HepG2 (cell line): ENCODE results near the gene SNPH. TPM values are rescaled to one million over a fixed set of nuclear protein-coding genes. Genes with fewer than 3 reads are reported as not detected.
A peak's percentile ranks its signal among the peaks of the same experiment; 100 is the strongest.

Experiments
- ATM ChIP-seq: fragments of 450-650 bp; IDR thresholded peaks from 2 replicates; pipeline ENCODE4 v1.7.1; 2017; ENCODE audit warnings: mild to moderate bottlenecking, borderline replicate concordance
- GATAD1 ChIP-seq: IDR thresholded peaks from 2 replicates; pipeline ENCODE4 v1.6.1; 2016; ENCODE audit warnings: missing genetic modification reagents, missing compliant biosample characterization
- NFATC3 ChIP-seq: sonication (generic); formaldehyde crosslinking; IDR thresholded peaks from 2 replicates; pipeline ENCODE4 v1.5.1; 2020; ENCODE audit warnings: mild to moderate bottlenecking, missing genetic modification reagents
- TAF1 ChIP-seq: sonication (generic); formaldehyde crosslinking; IDR thresholded peaks from 2 replicates; pipeline ENCODE4 v1.4.0; 2020; ENCODE audit warnings: missing genetic modification reagents
- ZFX ChIP-seq: sonication (generic); formaldehyde crosslinking; IDR thresholded peaks from 2 replicates; pipeline ENCODE4 v1.4.0; 2020; ENCODE audit warnings: mild to moderate bottlenecking, low read depth, missing genetic modification reagents, moderate library complexity
- ZNF10 ChIP-seq: sonication (generic); formaldehyde crosslinking; IDR thresholded peaks from 2 replicates; pipeline ENCODE4 v1.4.0; 2020; ENCODE audit warnings: mild to moderate bottlenecking, low read depth, missing genetic modification reagents, borderline replicate concordance
- ZNF263 ChIP-seq: sonication (generic); formaldehyde crosslinking; IDR thresholded peaks from 2 replicates; pipeline ENCODE4 v1.4.0; 2020; ENCODE audit warnings: missing genetic modification reagents
- ZNF589 ChIP-seq: sonication (generic); formaldehyde crosslinking; conservative IDR thresholded peaks from 2 replicates; pipeline ENCODE4 v1.8.0; 2022; ENCODE audit warnings: mild to moderate bottlenecking, moderate library complexity, missing genetic modification reagents
- ZNF724P ChIP-seq: sonication (generic); formaldehyde crosslinking; IDR thresholded peaks from 2 replicates; pipeline ENCODE4 v1.8.0; 2022; ENCODE audit warnings: missing genetic modification reagents, borderline replicate concordance
- polyA plus RNA-seq, 8 experiments: library from polyadenylated mRNA; depleted of rRNA in 3 of 8; stranded (reverse) in 7 of 8; unstranded in 1 of 8; fragments of >200 nt; fragmentation: Illumina TruSeq in 4 of 8; extraction: Trizol in 4 of 8; gene quantifications; 2 replicates each; pipeline versions ENCODE4 v1.2.1 to v1.2.3, GENCODE V29; 2011 to 2016; ENCODE audit warnings: low read depth in 4 of 8, missing spikeins in 1 of 8, mixed read lengths in 1 of 8; ENCODE audit not compliant: insufficient read depth in 1 of 8
- total RNA-seq, 5 experiments: library from RNA; depleted of rRNA; stranded (reverse); fragments of >200 nt; fragmentation: Illumina TruSeq; extraction: Trizol; gene quantifications; 2 replicates each; pipeline ENCODE4 v1.2.3, GENCODE V29; 2016; ENCODE audit warnings: low read depth in 1 of 5
- TF ChIP-seq, protein P1 (sequence below): sonication (generic); formaldehyde crosslinking; IDR thresholded peaks from 2 replicates; pipeline ENCODE4 v1.5.0; 2020; ENCODE audit warnings: mild to moderate bottlenecking, missing genetic modification reagents, borderline replicate concordance
- TF ChIP-seq, protein P2 (sequence below): sonication (generic); formaldehyde crosslinking; IDR thresholded peaks from 2 replicates; pipeline ENCODE4 v1.4.0; 2020; ENCODE audit warnings: mild to moderate bottlenecking, missing genetic modification reagents
- TF ChIP-seq, protein P3 (sequence below), 2 experiments: fragments of 450-650 bp in 1 of 2; sonication (generic) in 1 of 2; formaldehyde crosslinking in 1 of 2; IDR thresholded peaks; 2 replicates each; pipeline versions ENCODE4 v1.6.1 to v1.8.0; 2016 to 2022; ENCODE audit warnings: antibody characterized with exemption in 1 of 2, mild to moderate bottlenecking in 1 of 2, missing genetic modification reagents in 1 of 2
- TF ChIP-seq, protein P4 (sequence below): sonication (generic); formaldehyde crosslinking; IDR thresholded peaks from 2 replicates; pipeline ENCODE4 v1.8.1; 2023; ENCODE audit warnings: mild to moderate bottlenecking, missing genetic modification reagents, borderline replicate concordance

The SNPH gene
- total and polyA plus RNA-seq, 2 of the 13 experiments (the other 11 are each of a cell fraction or from before 2014, with no cell fraction given): 0.09 TPM; not detected in 1

DNA sequence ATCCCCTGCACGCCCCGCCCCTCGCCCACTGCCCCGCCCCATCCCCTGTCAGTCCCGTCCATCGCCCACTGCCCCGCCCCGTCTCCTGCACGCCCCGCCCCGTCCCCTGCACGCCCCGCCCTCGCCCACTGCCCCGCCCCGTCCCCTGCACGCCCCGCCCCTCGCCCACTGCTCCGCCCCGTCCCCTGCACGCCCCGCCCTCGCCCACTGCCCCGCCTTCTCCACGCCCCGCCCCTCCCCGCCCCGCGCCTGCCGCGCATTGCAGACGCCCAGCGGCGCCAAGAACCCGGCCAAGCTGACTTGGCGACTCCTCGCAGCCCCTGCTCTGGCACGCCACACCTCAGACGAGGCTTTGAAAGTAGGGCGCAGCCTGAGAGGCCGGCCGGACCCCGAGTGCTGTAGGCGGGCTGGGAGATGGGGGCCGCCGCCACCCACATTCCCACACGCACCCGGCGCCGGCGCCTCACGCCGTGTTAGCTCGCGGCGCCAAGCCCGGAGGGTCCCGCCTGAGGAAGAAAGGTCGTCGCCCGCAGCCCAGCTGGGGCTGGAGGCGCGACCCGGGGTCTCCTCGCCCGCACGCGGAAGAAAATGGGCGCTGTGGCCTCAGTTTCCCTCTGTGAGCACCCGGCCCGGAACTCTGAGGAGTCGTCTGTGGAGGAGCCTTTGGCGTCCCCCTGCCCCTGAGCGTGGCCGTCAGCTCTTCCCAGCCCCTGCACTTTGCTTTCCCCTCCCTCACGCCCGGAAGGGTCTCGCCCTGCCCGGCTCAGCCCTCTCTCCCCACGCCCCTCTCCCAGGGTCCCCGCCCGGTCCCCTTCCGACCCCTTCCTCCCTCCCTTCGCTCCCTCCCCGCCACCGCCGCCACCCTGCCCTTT, 40.1 kb upstream of the SNPH start, which contains the start of gene RAD21L1 (continued):
- TF ChIP-seq, protein P1, sequence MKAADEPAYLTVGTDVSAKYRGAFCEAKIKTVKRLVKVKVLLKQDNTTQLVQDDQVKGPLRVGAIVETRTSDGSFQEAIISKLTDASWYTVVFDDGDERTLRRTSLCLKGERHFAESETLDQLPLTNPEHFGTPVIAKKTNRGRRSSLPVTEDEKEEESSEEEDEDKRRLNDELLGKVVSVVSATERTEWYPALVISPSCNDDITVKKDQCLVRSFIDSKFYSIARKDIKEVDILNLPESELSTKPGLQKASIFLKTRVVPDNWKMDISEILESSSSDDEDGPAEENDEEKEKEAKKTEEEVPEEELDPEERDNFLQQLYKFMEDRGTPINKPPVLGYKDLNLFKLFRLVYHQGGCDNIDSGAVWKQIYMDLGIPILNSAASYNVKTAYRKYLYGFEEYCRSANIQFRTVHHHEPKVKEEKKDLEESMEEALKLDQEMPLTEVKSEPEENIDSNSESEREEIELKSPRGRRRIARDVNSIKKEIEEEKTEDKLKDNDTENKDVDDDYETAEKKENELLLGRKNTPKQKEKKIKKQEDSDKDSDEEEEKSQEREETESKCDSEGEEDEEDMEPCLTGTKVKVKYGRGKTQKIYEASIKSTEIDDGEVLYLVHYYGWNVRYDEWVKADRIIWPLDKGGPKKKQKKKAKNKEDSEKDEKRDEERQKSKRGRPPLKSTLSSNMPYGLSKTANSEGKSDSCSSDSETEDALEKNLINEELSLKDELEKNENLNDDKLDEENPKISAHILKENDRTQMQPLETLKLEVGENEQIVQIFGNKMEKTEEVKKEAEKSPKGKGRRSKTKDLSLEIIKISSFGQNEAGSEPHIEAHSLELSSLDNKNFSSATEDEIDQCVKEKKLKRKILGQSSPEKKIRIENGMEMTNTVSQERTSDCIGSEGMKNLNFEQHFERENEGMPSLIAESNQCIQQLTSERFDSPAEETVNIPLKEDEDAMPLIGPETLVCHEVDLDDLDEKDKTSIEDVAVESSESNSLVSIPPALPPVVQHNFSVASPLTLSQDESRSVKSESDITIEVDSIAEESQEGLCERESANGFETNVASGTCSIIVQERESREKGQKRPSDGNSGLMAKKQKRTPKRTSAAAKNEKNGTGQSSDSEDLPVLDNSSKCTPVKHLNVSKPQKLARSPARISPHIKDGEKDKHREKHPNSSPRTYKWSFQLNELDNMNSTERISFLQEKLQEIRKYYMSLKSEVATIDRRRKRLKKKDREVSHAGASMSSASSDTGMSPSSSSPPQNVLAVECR (CRISPR knock-in tag): peak; percentile 44
- TF ChIP-seq, protein P2, sequence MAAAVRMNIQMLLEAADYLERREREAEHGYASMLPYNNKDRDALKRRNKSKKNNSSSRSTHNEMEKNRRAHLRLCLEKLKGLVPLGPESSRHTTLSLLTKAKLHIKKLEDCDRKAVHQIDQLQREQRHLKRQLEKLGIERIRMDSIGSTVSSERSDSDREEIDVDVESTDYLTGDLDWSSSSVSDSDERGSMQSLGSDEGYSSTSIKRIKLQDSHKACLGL: peak; percentile 76
- TF ChIP-seq ZNF589 (CRISPR knock-in tag) (no peak), ZNF263 (0 out of 2 replicates have a peak, but pooled peaks have one; percentile 35), ZFX (CRISPR knock-in tag) (no peak), TAF1 (CRISPR knock-in tag) (0 out of 2 replicates have a peak, but pooled peaks have one; percentile 16), GATAD1 (0 out of 2 replicates have a peak, but pooled peaks have one; percentile 25), ZNF10 (CRISPR knock-in tag) (peak; percentile 95; the same call in 1 of the 2 replicates), ATM (no peak), ZNF724P (CRISPR knock-in tag) (peak; percentile 69; the same call in 1 of the 2 replicates), NFATC3 (no peak)
- TF ChIP-seq, protein P3, sequence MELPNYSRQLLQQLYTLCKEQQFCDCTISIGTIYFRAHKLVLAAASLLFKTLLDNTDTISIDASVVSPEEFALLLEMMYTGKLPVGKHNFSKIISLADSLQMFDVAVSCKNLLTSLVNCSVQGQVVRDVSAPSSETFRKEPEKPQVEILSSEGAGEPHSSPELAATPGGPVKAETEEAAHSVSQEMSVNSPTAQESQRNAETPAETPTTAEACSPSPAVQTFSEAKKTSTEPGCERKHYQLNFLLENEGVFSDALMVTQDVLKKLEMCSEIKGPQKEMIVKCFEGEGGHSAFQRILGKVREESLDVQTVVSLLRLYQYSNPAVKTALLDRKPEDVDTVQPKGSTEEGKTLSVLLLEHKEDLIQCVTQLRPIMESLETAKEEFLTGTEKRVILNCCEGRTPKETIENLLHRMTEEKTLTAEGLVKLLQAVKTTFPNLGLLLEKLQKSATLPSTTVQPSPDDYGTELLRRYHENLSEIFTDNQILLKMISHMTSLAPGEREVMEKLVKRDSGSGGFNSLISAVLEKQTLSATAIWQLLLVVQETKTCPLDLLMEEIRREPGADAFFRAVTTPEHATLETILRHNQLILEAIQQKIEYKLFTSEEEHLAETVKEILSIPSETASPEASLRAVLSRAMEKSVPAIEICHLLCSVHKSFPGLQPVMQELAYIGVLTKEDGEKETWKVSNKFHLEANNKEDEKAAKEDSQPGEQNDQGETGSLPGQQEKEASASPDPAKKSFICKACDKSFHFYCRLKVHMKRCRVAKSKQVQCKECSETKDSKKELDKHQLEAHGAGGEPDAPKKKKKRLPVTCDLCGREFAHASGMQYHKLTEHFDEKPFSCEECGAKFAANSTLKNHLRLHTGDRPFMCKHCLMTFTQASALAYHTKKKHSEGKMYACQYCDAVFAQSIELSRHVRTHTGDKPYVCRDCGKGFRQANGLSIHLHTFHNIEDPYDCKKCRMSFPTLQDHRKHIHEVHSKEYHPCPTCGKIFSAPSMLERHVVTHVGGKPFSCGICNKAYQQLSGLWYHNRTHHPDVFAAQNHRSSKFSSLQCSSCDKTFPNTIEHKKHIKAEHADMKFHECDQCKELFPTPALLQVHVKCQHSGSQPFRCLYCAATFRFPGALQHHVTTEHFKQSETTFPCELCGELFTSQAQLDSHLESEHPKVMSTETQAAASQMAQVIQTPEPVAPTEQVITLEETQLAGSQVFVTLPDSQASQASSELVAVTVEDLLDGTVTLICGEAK (IDR thresholded peaks at IDR 0.05): no peak
- TF ChIP-seq, protein P3 (CRISPR knock-in tag; IDR thresholded peaks at IDR 0.05): 0 out of 2 replicates have a peak, but pooled peaks have one; percentile 50
- TF ChIP-seq, protein P4, sequence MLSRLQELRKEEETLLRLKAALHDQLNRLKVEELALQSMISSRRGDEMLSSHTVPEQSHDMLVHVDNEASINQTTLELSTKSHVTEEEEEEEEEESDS: no peak
